HG03175 (cell line): ENCODE data around the gene SPIB.
A peak's percentile ranks its signal among the peaks of the same experiment; 100 is the strongest.
"Not testable (repeated sequence)": the region's sequence is repeated elsewhere in the genome, so short reads cannot be mapped to it uniquely, and the experiment has no call there.

ENCODE experiments used
- ATAC-seq: cut with Tn5 transposase; IDR thresholded peaks from one replicate; pipeline ENCODE4 v1.9.1; 2021; ENCODE audit warnings: mild to moderate bottlenecking, moderate library complexity; ENCODE audit not compliant: unreplicated experiment

The SPIB gene

DNA sequence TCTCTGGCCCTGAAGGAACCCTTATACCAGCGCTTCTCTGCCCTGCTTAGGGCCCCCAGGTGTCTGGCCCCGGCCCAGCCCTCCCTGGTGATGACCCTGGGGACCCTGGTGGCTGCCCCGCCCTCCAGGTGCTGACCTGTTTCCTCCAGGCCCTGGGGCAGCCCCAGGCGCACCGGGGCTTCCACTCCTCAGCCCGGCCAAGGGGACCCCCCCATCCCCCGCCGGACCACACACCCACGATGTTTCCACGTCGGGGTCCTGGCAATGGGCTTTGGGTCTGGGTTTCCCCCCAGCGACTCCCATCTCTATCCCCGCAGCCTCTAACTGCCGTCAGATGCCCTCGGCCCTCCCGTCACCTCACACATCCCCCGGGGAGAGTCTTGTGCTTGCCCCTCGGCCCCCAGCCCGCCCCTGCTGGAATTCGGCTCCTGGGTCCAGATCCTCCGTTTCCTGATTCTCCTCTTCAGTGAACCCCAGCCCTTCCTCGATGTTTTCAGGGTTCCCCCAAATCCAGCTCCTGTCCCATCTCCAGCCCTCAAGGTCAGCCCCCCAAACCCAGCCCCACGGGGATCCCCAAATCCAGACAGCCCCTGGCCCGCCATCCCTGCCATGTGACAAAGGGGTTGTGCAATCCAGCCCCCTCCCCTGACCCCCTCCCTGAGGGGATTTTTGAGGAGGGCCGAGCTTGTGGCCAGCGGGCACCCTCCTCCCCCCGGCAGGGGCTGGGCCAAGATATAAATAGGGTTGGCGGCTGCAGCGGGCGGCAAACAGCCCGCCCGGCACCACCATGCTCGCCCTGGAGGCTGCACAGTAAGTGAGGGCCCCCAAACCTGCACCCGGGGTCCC, at the start of gene SPIB:
SPIB (plus strand) TSS at position 763 of the 846 bp plus-strand sequence; CDS start at position 788, 25 bp downstream.
- no peak for ATAC-seq

DNA sequence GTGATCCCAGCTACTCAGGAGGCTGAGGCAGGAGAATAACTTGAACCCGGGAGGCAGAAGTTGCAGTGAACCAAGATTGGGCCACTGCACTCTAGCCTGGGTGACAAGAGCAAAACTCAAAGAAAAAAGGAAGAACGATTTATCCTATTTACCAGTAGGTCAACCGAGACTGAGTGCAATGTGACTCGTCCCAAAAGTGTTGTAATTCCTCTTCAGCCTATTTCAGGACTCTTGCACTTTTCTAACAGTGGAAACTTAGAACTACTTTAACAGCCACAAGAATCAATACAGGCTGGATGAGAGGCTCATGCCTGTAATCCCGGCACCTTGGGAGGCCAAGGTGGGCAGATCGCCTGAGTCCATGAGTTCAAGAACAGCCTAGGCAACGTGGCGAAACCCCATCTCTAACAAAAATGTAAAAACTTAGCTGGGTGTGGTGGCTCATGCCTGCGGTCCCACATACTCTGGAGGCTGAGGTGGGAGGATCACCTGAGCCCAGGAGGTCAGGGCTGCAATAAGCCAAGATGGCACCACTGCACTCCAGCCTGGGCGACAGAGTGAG, 46.7 kb upstream of the SPIB start:
- ATAC-seq, result no peak

DNA sequence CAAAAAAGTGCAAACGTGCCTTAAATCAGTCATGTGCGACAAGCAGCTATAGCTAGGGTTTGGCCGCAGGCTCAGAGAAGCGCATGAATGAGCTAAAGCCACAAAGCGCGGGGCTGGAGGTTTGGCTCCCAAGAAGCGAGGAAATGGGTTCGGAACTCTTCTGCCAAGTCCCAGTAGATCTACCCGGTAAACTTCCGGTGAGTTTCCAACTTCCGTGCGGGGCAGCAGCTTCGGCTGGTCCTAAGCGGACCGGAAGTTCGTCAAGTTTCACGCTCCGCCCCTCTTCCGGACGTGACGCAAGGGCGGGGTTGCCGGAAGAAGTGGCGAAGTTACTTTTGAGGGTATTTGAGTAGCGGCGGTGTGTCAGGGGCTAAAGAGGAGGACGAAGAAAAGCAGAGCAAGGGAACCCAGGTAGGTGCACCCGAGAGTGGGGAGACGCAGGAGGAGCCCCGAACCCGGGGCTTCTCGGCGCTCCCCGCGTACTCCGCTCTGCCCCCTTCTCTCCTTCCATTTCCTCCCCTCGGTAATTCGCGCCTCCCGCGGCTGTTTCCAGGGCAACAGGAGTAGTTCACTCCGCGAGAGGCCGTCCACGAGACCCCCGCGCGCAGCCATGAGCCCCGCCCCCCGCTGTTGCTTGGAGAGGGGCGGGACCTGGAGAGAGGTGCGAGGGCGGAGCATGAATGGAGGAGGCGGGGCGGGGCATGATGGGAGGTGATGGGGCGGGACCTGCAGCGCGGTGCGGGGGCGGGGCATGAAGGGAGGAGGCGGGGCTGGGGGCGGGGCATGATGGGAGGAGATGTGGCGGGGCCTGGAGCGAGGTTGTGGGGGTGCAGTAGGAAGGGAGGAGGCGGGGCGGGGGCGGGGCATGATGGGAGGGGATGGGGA, 42.3 kb upstream of the SPIB start, which contains the start of gene NR1H2:
NR1H2 (plus strand) TSS at position 292 of the 885 bp plus-strand sequence. CDS start 1,149 bp downstream, outside the sequence.
- ATAC-seq, result peak; percentile 89

GRCh38 chr19:50377051-50377461, 41.7 kb upstream of the SPIB start:
- ATAC-seq, result peak; percentile 16

GRCh38 chr19:50377517-50377916, 41.2 kb upstream of the SPIB start:
- ATAC-seq, result no peak

DNA sequence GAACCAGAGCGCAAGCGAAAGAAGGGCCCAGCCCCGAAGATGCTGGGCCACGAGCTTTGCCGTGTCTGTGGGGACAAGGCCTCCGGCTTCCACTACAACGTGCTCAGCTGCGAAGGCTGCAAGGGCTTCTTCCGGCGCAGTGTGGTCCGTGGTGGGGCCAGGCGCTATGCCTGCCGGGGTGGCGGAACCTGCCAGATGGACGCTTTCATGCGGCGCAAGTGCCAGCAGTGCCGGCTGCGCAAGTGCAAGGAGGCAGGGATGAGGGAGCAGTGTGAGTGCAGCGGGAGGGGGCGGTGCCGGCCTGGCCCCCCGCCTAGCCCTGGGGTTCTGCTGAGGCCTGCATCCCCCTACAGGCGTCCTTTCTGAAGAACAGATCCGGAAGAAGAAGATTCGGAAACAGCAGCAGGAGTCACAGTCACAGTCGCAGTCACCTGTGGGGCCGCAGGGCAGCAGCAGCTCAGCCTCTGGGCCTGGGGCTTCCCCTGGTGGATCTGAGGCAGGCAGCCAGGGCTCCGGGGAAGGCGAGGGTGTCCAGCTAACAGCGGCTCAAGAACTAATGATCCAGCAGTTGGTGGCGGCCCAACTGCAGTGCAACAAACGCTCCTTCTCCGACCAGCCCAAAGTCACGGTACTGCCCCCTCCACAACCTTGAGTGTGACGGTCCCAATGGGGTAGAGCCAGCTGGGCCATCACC, 40.4 kb upstream of the SPIB start:
- no peak for ATAC-seq

DNA sequence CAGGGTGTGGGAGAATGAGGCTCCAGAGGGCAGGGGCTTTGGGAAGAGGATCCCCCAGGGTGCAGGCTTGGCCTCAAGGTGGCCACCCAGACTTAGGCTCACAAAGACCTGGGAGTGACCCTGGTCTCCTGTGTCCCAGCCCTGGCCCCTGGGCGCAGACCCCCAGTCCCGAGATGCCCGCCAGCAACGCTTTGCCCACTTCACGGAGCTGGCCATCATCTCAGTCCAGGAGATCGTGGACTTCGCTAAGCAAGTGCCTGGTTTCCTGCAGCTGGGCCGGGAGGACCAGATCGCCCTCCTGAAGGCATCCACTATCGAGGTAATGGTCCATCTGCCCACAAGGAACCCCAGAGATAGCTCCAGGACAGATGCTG, 39.9 kb upstream of the SPIB start:
- no peak for ATAC-seq

DNA sequence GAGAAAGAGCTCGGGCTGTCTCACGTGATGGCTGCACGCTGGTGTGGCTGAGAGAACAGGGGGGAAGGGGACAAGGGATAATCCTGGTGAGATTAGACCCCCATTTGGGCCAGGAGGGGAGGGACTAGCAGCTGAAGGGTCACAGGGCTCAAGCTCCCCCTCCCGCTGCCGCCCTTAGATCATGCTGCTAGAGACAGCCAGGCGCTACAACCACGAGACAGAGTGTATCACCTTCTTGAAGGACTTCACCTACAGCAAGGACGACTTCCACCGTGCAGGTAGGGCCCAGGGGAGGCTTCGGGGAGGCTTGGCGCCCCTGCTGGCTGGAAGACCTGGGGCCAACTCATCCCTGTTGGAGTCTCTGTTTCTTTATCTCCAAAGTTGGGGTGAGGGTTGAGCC, 39.1 kb upstream of the SPIB start:
- no peak for ATAC-seq

DNA sequence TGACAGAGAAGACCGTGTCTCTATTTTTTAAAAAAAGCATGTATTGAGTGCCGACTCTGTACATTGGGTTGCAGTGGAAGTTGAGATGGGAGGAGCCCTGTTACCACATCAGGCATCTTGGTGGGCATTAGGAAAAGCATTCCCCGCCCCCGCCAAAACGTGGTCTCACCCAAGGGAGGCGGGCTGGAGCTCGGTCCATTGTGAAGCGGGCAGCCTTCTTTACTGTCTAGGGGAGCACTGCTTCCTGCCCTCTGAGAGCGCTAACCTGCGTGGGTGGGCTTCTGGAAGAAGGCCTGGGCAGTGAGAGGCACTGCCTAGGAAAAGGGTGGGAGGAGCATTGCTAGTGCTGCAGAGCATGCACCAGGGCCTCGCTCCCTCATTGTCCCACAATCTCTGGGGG, 38.6 kb upstream of the SPIB start:
- no peak for ATAC-seq

DNA sequence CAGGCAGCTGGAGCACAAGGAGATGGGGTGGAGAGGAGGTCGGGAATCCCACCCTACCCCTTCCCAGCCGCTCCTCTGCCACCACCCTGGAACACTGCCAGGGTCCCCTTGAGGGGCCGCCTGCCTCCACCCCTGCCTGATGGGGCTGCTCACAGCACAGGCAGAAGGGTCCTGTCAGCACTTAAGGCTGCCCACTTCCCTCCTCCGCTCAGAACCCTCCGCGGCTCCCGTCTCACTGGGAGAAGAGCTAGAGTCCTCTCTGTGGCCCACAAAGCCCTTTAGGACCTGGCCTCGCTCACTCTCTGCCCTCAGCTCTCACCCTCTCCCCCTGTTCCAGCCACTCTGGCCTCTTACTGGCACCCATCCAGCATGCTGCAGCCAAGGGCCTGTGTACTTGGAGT, 38.0 kb upstream of the SPIB start:
- ATAC-seq, result no peak

- no peak for ATAC-seq
Observed at GRCh38 chr19:50381881-50382729, 36.6 kb upstream of the SPIB start.

DNA sequence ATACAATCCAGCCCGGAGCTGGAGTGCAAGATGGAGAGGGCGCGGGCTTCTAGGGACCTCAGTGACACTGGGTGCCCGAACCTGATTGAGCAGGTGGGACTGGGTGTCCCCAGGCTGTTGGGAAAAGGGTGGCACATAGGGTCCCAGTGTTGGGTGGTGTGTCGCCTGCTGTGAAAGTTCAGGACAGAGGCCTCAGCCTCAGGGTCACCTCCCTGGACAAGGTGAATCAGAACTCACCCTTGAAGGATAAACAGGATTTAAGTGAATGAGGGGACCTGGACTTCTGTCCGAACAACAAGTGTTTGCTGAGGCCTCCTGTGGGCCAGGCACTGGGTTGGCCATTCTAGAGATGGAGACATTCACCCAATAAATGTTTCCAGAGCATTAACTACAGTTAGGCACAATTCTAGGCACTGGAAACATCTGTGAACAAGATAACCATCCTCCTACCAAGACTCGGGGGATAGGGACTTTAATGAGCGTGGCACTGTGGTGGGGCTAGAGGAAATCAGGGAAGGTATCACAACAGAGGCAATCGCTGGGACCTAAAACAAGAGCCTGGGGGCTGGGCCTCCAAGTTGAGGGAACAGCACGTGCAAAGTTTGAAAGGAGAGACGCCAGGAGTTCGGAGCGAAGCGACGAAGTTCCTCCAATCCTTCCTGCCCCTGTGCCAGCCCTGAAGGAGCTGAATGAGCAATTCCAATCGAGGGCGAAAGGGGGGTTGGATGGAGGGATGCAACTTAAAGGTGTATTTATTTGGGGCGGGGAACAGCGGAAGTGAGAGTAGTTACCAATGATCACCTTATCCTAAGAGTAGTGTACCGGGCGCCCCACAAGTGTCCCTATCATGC, 35.5 kb upstream of the SPIB start:
- no peak for ATAC-seq

- ATAC-seq, result peak; percentile 88
Observed at GRCh38 chr19:50383852-50384684, 34.7 kb upstream of the SPIB start, which contains the start of gene POLD1. POLD1 (plus strand) TSS chr19:50384347; CDS start chr19:50398852, 14,505 bp downstream.

DNA sequence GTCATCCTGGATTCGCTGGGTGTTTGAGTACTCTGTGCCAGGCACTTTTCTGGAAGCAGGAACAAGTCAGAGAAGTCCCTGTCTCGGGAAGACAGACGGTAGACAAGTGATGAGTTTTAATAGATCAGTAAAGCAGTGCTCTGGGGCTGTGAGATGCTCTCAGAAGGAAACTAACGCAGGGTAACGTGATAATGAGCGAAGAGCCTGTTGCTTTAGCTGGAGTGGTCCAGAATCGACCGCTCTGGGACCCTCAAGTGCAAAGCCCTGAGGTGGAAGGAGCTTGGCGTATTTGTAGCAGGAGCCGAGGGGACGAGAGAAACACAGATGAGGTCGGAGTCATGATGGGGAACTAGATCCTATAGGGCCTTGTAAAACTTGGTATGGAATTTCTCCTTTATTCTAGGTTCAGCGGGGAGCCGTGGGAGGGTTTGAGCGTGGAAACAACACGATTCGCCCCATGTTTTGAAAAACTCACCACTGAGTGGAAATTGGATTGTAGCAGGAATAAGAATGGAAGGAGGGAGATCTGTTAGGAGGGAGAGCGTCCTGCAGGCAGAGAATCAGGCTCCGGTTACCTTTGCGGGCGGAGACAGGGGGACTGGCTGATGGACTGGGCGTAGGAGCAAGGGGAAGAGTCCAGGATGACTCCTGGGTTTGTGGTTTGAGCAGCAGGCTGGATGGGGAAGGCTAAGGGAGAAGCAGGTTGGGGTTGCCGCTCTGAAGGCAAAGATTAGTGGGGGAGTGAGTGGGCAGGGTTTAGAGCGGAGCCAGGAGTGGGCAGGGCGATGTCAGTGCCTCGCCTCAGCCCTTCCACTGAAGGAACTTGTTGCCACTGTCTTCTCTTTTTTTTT, 33.8 kb upstream of the SPIB start:
- no peak for ATAC-seq

- no peak for ATAC-seq
Observed at GRCh38 chr19:50387176-50387867, 31.4 kb upstream of the SPIB start.

DNA sequence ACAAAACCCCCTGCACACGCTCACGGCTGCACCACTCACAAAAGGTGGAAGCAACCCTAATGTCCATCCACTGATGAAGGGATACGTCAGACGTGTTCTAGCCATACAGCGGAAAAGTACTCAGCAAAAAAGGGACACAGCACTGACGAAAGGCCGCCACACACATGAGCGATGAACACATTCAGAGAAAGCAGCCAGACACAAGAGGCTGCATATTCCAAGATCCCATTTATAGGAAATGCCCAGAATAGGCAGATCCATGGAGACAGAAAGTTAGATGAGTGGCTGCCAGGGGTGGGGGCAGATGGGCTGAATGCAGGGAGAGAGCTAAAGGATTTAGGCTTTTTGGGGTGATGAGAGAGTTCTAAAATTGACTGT, 30.9 kb upstream of the SPIB start:
- ATAC-seq, result no peak

GRCh38 chr19:50390295-50390694, 28.4 kb upstream of the SPIB start:
- ATAC-seq, result not testable (repeated sequence)
